ENCODE measurements around the gene FOXO6. TPM values are rescaled to one million over a fixed set of nuclear protein-coding genes. Genes with fewer than 3 reads are reported as not detected.
A peak's percentile ranks its signal among the peaks of the same experiment; 100 is the strongest.

Gene FOXO6
- total and polyA plus RNA-seq, 9 of the 15 experiments (the other 6 are each of a cell fraction or from before 2014, with no cell fraction given) = 0.04 to 0.31 (median 0.12) TPM; not detected in 5

DNA sequence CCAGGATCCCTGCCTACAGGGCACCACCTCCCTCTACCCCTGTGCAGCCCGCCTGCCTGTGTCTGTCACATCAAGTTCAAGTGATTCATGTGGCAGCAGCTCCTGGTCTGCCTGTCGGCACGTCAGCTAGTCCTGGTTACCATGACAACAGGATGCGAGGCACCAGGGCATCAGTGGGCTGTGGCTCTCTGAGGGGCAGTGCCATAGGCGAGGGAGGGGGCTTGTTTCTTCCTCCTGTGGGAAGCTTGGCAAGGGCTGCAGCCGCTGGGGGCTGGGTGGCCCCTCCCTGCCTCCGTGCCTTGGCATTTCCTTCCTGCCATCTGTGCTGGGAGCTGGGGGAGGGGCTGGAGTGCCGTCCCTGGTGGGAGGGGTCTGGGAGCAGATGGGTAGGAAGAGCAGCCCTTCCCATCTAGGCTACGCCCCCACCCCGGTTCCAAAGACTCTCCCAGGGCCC is 43.1 kb downstream of the FOXO6 start:
- DNase-seq (ENCODE audit: extremely low read depth in 1 of 4, low spot score in 3 of 4) (no peak), FAIRE-seq (no peak), ATAC-seq (no peak)
- 0 out of 2 replicates have a peak, but pooled peaks cover 3% of the 10 kb centered on the region for H4K20me1 ChIP-seq (replicated peaks; ENCODE audit: control insufficient read depth, insufficient read depth, low read length)
- CTCF ChIA-PET (ENCODE audit: low intra/inter-chr PET ratio) = no interaction called here
- H3K27me3 ChIP-seq (ENCODE audit: control insufficient read depth in 2 of 2, insufficient read depth in 2 of 2, low read length in 2 of 2) = peaks cover 34 to 66% of the 10 kb centered on the region in 2 experiments; a peak in 4 of 5 replicates
- in situ Hi-C loops (cut with MboI) (no loop called here), intact Hi-C loops (cut with micrococcal nuclease) (no loop called here)
- no peaks in the 10 kb centered on the region; a peak in 1 of 5 replicates for H3K4me1 ChIP-seq (replicated peaks in 1 of 2; ENCODE audit: control insufficient read depth in 2 of 2, insufficient read depth in 2 of 2, low read length in 2 of 2)
- no peak overlapping the region for H3K4me2 ChIP-seq (ENCODE audit: insufficient read depth, low read length)
- no peak overlapping the region for H3K27ac ChIP-seq (ENCODE audit: extremely low read depth, low read depth, low read length)
- no peak overlapping the region for H3K4me3 ChIP-seq
- POLR2A ChIA-PET = interaction anchor here (0.7 kb wide), 1 partner anchor 122 kb away, joined by 3 read pairs; no protein-coding TSS in a partner anchor
- H3K9me1 ChIP-seq (ENCODE audit: control insufficient read depth, insufficient read depth, low read length) = no peaks in the 10 kb centered on the region
- H3K36me3 ChIP-seq (ENCODE audit: control insufficient read depth, insufficient read depth, low read length) = no peaks in the 10 kb centered on the region
- H3K9ac ChIP-seq (ENCODE audit: insufficient read depth in 1 of 2, low read depth in 2 of 2, low read length in 2 of 2) = no peak overlapping the region
- H2AFZ ChIP-seq (ENCODE audit: low read depth, low read length) = no peak overlapping the region
- no peaks in the 10 kb centered on the region for H3K9me3 ChIP-seq (replicated peaks; ENCODE audit: control insufficient read depth, insufficient read depth, low read depth, low read length)
- TF ChIP-seq RFX1 (IDR thresholded peaks at IDR 0.05) (peak; percentile 88), JUN (IDR thresholded peaks at IDR 0.05; ENCODE audit: borderline replicate concordance, low read depth, low read length) (no peak), JUN (CRISPR knock-in tag; IDR thresholded peaks at IDR 0.05; ENCODE audit: borderline replicate concordance) (no peak)
- H3K79me2 ChIP-seq (ENCODE audit: control insufficient read depth, insufficient read depth, low read length) = no peaks in the 10 kb centered on the region
- BruUV-seq (replicated peaks) = no TSS peak
- WGBS (ENCODE audit: insufficient coverage, low coverage, missing lambda C conversion rate) = 1% methylated on average over 10 of the region's 10 CpGs

DNA sequence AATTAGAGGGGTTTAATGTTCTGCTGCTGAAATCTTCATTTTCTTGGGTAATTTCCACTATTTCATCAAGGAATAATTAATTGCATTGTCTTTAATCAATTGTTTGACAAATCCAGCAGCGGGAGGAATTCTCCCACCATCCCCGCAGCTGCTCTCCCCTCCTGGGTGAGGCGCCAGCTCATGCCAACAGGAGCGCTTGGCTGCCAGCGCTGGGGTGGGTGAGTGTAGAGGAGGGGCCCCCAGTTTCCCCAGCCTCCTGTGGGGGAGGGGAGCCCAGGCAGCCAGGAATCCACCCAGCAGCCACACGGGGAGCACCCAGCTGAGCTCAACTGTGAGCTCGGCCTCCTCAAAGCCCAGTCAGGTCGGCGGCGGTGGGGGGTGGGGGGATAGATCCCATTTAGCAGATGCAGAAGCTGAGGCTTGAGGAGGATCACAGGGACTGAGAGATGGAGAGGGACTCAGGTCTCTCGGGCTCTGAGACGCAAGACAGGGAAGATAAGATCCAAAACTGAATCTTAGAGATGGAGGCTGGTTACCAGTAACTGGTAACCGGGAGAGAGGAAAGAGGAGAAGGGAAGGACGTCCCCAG is 46.5 kb downstream of the FOXO6 start:
- POLR2A ChIA-PET = interaction anchor here (0.6 to 0.7 kb wide), 3 partner anchors 11 to 623 kb away, joined by 3 read pairs; no protein-coding TSS in a partner anchor
- ATAC-seq = no peak

More for the DNA sequence above, 46.5 kb downstream of the FOXO6 start:
- no TSS peak for BruUV-seq (replicated peaks)
- H4K20me1 ChIP-seq (replicated peaks; ENCODE audit: control insufficient read depth, insufficient read depth, low read length) = 0 out of 2 replicates have a peak, but pooled peaks cover 3% of the 10 kb centered on the region
- CTCF ChIA-PET (ENCODE audit: low intra/inter-chr PET ratio) = no interaction called here
- no peak overlapping the region for H2AFZ ChIP-seq (ENCODE audit: low read depth, low read length)
- H3K4me3 ChIP-seq = no peak overlapping the region
- H3K27me3 ChIP-seq (ENCODE audit: control insufficient read depth in 2 of 2, insufficient read depth in 2 of 2, low read length in 2 of 2) = peaks cover 38 to 62% of the 10 kb centered on the region in 2 experiments; a peak in 4 of 5 replicates
- H3K9me3 ChIP-seq (replicated peaks; ENCODE audit: control insufficient read depth, insufficient read depth, low read depth, low read length) = no peaks in the 10 kb centered on the region
- WGBS (ENCODE audit: insufficient coverage, low coverage, missing lambda C conversion rate) = under 1% methylated on average over 14 of the region's 14 CpGs
- H3K4me2 ChIP-seq (ENCODE audit: insufficient read depth, low read length) = no peak overlapping the region
- intact Hi-C loops (cut with micrococcal nuclease) (no loop called here), in situ Hi-C loops (cut with MboI) (no loop called here)
- TF ChIP-seq ZNF76 (CRISPR knock-in tag; IDR thresholded peaks at IDR 0.05; ENCODE audit: borderline replicate concordance) (no peak), ZKSCAN1 (IDR thresholded peaks at IDR 0.05; ENCODE audit: low read depth, low read length) (no peak), RBM34 (IDR thresholded peaks at IDR 0.05; ENCODE audit: borderline replicate concordance, insufficient read depth, low read length) (no peak)
- no peak for FAIRE-seq
- no peaks in the 10 kb centered on the region for H3K36me3 ChIP-seq (ENCODE audit: control insufficient read depth, insufficient read depth, low read length)
- H3K4me1 ChIP-seq (replicated peaks in 1 of 2; ENCODE audit: control insufficient read depth in 2 of 2, insufficient read depth in 2 of 2, low read length in 2 of 2) = no peaks in the 10 kb centered on the region
- H3K9ac ChIP-seq (ENCODE audit: insufficient read depth in 1 of 2, low read depth in 2 of 2, low read length in 2 of 2) = peak overlapping the region in 1 of 2 experiments; percentile 19; a peak in 1 of 4 replicates
- no peaks in the 10 kb centered on the region for H3K79me2 ChIP-seq (ENCODE audit: control insufficient read depth, insufficient read depth, low read length)
- DNase-seq (ENCODE audit: extremely low read depth in 1 of 4, low spot score in 3 of 4) = no peak
- no peaks in the 10 kb centered on the region for H3K9me1 ChIP-seq (ENCODE audit: control insufficient read depth, insufficient read depth, low read length)
- H3K27ac ChIP-seq (ENCODE audit: extremely low read depth, low read depth, low read length) = no peak overlapping the region

Data from K562 (cell line).